HL-60/S4 treated with phorbol 12-myristate 13-acetate at 8.2 ng/mL for 4 days and 3 days (cell line): ENCODE data around the gene PPP1CB.
"Not testable (repeated sequence)": the region's sequence is repeated elsewhere in the genome, so short reads cannot be mapped to it uniquely, and the experiment has no call there.

Source experiments
- in situ Hi-C: fragments of 300-500 bp; cut with MboI; formaldehyde crosslinking; loops from 2 replicates; pipeline ENCODE4 v1.15.0; 2022; ENCODE audit warnings: low sequenced_read_pairs

Gene PPP1CB

GRCh38 chr2:28772351-28772750 is 20.7 kb downstream of the PPP1CB start:
- in situ Hi-C loops: no loop called here

- in situ Hi-C loops: no loop called here
Observed at GRCh38 chr2:28776471-28776870, 24.8 kb downstream of the PPP1CB start.

- in situ Hi-C loops: no loop called here
Observed at GRCh38 chr2:28778392-28778791, 26.8 kb downstream of the PPP1CB start.

- in situ Hi-C loops: no loop called here
Observed at GRCh38 chr2:28779001-28779400, 27.4 kb downstream of the PPP1CB start.

GRCh38 chr2:28780496-28780895 is 28.9 kb downstream of the PPP1CB start:
- in situ Hi-C loops: no loop called here

GRCh38 chr2:28782423-28782822 is 30.8 kb downstream of the PPP1CB start:
- in situ Hi-C loops: no loop called here

- in situ Hi-C loops: not testable (repeated sequence)
Observed at GRCh38 chr2:28784570-28784969, 32.9 kb downstream of the PPP1CB start.

GRCh38 chr2:28796620-28797019 is 45.0 kb downstream of the PPP1CB start:
- in situ Hi-C loops: no loop called here

- in situ Hi-C loops: no loop called here
Observed at GRCh38 chr2:28801726-28802125, 50.1 kb downstream of the PPP1CB start.

GRCh38 chr2:28802975-28803429 is 51.4 kb downstream of the PPP1CB start:
- in situ Hi-C loops: no loop called here

- in situ Hi-C loops: no loop called here
Observed at GRCh38 chr2:28809927-28810326, 58.3 kb downstream of the PPP1CB start.

- in situ Hi-C loops: no loop called here
Observed at GRCh38 chr2:28810384-28811285, 59.0 kb downstream of the PPP1CB start, which contains the start of gene SPDYA. SPDYA (plus strand) TSS chr2:28810834; CDS start chr2:28816015, 5,181 bp downstream.

GRCh38 chr2:28818053-28818452 is 66.4 kb downstream of the PPP1CB start:
- in situ Hi-C loops: no loop called here

GRCh38 chr2:28821295-28821958 is 69.8 kb downstream of the PPP1CB start:
- in situ Hi-C loops: no loop called here

- in situ Hi-C loops: no loop called here
Observed at GRCh38 chr2:28822036-28822435, 70.4 kb downstream of the PPP1CB start.

GRCh38 chr2:28824207-28824606 is 72.6 kb downstream of the PPP1CB start:
- in situ Hi-C loops: no loop called here

- in situ Hi-C loops: no loop called here
Observed at GRCh38 chr2:28824870-28825269, 73.2 kb downstream of the PPP1CB start.

GRCh38 chr2:28828382-28828781 is 76.8 kb downstream of the PPP1CB start:
- in situ Hi-C loops: no loop called here

- in situ Hi-C loops: no loop called here
Observed at GRCh38 chr2:28833740-28834470, 82.3 kb downstream of the PPP1CB start.

- in situ Hi-C loops: no loop called here
Observed at GRCh38 chr2:28835781-28836180, 84.2 kb downstream of the PPP1CB start.

- in situ Hi-C loops: no loop called here
Observed at GRCh38 chr2:28838971-28839370, 87.3 kb downstream of the PPP1CB start.
